ENCODE results near the gene SCAMP3. TPM values are rescaled to one million over a fixed set of nuclear protein-coding genes. Genes with fewer than 3 reads are reported as not detected.
"Not testable (repeated sequence)": the region's sequence is repeated elsewhere in the genome, so short reads cannot be mapped to it uniquely, and the experiment has no call there.

The SCAMP3 gene
- total RNA-seq, 1 donor = 41.3 TPM

GRCh38 chr1:155295942-155296267 lies 33.7 kb upstream of the SCAMP3 start:
- H4K20me1 ChIP-seq (ENCODE audit: insufficient read depth, low read length) = no peaks in the 10 kb centered on the region
- H2AFZ ChIP-seq (ENCODE audit: low read length) = no peak overlapping the region
- H3K9me3 ChIP-seq (ENCODE audit: low read depth, low read length) = no peaks in the 10 kb centered on the region
- no peaks in the 10 kb centered on the region for H3K36me3 ChIP-seq (ENCODE audit: insufficient read depth, low read length)
- H3K27ac ChIP-seq (ENCODE audit: low read depth, low read length) = no peak overlapping the region
- H3K4me2 ChIP-seq (ENCODE audit: insufficient read depth, low read length) = no peak overlapping the region
- TF ChIP-seq CTCF (IDR thresholded peaks at IDR 0.05; ENCODE audit: extremely low read depth, low read depth, low read length) = no peak
- DNase-seq (ENCODE audit: insufficient read length, low spot score, missing footprints) = no peak
- H3K79me2 ChIP-seq (ENCODE audit: insufficient read depth, low read length) = no peaks in the 10 kb centered on the region
- H3K27me3 ChIP-seq (ENCODE audit: insufficient read depth, low read length) = peaks cover 45% of the 10 kb centered on the region
- H3K4me1 ChIP-seq (ENCODE audit: insufficient read depth, low read length) = no peaks in the 10 kb centered on the region
- no peak overlapping the region for H3K4me3 ChIP-seq (ENCODE audit: insufficient read depth, low read length)

- Histone ChIP-seq H3K4me1 (ENCODE audit: insufficient read depth, low read length) (no peaks in the 10 kb centered on the region), H3K27me3 (ENCODE audit: insufficient read depth, low read length) (peaks cover 46% of the 10 kb centered on the region), H4K20me1 (ENCODE audit: insufficient read depth, low read length) (no peaks in the 10 kb centered on the region), H3K79me2 (ENCODE audit: insufficient read depth, low read length) (no peaks in the 10 kb centered on the region), H3K4me3 (ENCODE audit: insufficient read depth, low read length) (no peak overlapping the region), H3K27ac (ENCODE audit: low read depth, low read length) (no peak overlapping the region), H3K4me2 (ENCODE audit: insufficient read depth, low read length) (no peak overlapping the region), H2AFZ (ENCODE audit: low read length) (no peak overlapping the region), H3K36me3 (ENCODE audit: insufficient read depth, low read length) (no peaks in the 10 kb centered on the region), H3K9me3 (ENCODE audit: low read depth, low read length) (no peaks in the 10 kb centered on the region)
- DNase-seq (ENCODE audit: insufficient read length, low spot score, missing footprints) = peak; percentile 82
- no peak for TF ChIP-seq CTCF (IDR thresholded peaks at IDR 0.05; ENCODE audit: extremely low read depth, low read depth, low read length)
These were observed 33.2 kb upstream of the SCAMP3 start for GRCh38 chr1:155295183-155295941.

GRCh38 chr1:155294520-155295182 lies 32.5 kb upstream of the SCAMP3 start:
- Histone ChIP-seq H3K27me3 (ENCODE audit: insufficient read depth, low read length) (peaks cover 48% of the 10 kb centered on the region), H3K79me2 (ENCODE audit: insufficient read depth, low read length) (no peaks in the 10 kb centered on the region), H3K4me2 (ENCODE audit: insufficient read depth, low read length) (no peak overlapping the region), H3K27ac (ENCODE audit: low read depth, low read length) (no peak overlapping the region), H3K4me1 (ENCODE audit: insufficient read depth, low read length) (no peaks in the 10 kb centered on the region), H4K20me1 (ENCODE audit: insufficient read depth, low read length) (no peaks in the 10 kb centered on the region), H3K4me3 (ENCODE audit: insufficient read depth, low read length) (no peak overlapping the region), H3K36me3 (ENCODE audit: insufficient read depth, low read length) (no peaks in the 10 kb centered on the region), H3K9me3 (ENCODE audit: low read depth, low read length) (no peaks in the 10 kb centered on the region), H2AFZ (ENCODE audit: low read length) (no peak overlapping the region)
- no peak for TF ChIP-seq CTCF (IDR thresholded peaks at IDR 0.05; ENCODE audit: extremely low read depth, low read depth, low read length)
- DNase-seq (ENCODE audit: insufficient read length, low spot score, missing footprints) = peak; percentile 65

GRCh38 chr1:155293086-155293749 lies 31.1 kb upstream of the SCAMP3 start:
- Histone ChIP-seq H3K27me3 (ENCODE audit: insufficient read depth, low read length) (peaks cover 48% of the 10 kb centered on the region), H3K4me2 (ENCODE audit: insufficient read depth, low read length) (no peak overlapping the region), H3K79me2 (ENCODE audit: insufficient read depth, low read length) (no peaks in the 10 kb centered on the region), H2AFZ (ENCODE audit: low read length) (no peak overlapping the region), H3K4me3 (ENCODE audit: insufficient read depth, low read length) (no peak overlapping the region), H3K36me3 (ENCODE audit: insufficient read depth, low read length) (no peaks in the 10 kb centered on the region), H3K9me3 (ENCODE audit: low read depth, low read length) (no peaks in the 10 kb centered on the region), H4K20me1 (ENCODE audit: insufficient read depth, low read length) (no peaks in the 10 kb centered on the region), H3K4me1 (ENCODE audit: insufficient read depth, low read length) (no peaks in the 10 kb centered on the region), H3K27ac (ENCODE audit: low read depth, low read length) (no peak overlapping the region)
- peak; percentile 50 for DNase-seq (ENCODE audit: insufficient read length, low spot score, missing footprints)
- no peak for TF ChIP-seq CTCF (IDR thresholded peaks at IDR 0.05; ENCODE audit: extremely low read depth, low read depth, low read length)

- not testable (repeated sequence) for H3K4me1 ChIP-seq (ENCODE audit: insufficient read depth, low read length); H4K20me1 ChIP-seq (ENCODE audit: insufficient read depth, low read length); H3K36me3 ChIP-seq (ENCODE audit: insufficient read depth, low read length); DNase-seq (ENCODE audit: insufficient read length, low spot score, missing footprints); H3K4me2 ChIP-seq (ENCODE audit: insufficient read depth, low read length); H3K9me3 ChIP-seq (ENCODE audit: low read depth, low read length); H3K4me3 ChIP-seq (ENCODE audit: insufficient read depth, low read length); H3K79me2 ChIP-seq (ENCODE audit: insufficient read depth, low read length); H2AFZ ChIP-seq (ENCODE audit: low read length); H3K27ac ChIP-seq (ENCODE audit: low read depth, low read length)
- H3K27me3 ChIP-seq (ENCODE audit: insufficient read depth, low read length) = peaks cover 37% of the 10 kb centered on the region
These were observed 28.8 kb upstream of the SCAMP3 start for GRCh38 chr1:155291006-155291405.

All from osteoblast (primary cell).